ENCODE results near the gene ISLR.

Gene ISLR

DNA sequence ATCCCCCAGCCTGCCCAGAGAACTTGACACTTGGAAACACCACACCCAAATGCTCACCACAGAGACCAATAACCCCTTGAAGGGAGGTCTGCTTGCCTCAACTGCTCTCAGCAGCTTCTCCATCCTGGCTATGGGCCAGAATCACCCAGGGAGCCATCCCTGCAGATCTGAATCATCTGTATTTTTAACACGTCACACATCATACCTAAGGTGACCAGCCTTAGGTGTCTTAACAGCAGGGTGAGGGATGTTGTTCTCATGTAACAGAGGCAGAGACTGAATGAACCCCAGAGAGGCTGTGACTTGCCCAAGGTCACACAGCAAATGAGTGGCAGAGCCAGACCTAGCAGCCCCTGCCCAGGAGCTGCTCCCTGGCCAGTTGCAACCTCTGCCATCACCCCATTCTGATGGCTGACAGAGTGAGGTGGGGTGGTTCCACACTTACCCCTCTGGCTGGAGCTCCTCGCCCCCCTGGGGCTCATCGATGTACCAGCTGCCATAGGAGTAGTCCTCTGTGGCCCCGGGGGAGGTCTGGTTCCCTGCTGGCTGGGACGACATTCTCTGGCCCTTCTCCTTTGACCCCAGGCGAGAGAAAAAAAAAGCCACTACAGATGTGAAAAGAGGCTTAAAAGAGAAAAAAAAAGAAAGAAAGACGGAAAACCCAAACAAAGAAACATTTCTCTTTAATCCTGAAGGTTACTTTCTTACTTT, 28.4 kb downstream of the ISLR start:
- H3K27ac ChIP-seq: no peak overlapping the region
- TF ChIP-seq, protein P1, sequence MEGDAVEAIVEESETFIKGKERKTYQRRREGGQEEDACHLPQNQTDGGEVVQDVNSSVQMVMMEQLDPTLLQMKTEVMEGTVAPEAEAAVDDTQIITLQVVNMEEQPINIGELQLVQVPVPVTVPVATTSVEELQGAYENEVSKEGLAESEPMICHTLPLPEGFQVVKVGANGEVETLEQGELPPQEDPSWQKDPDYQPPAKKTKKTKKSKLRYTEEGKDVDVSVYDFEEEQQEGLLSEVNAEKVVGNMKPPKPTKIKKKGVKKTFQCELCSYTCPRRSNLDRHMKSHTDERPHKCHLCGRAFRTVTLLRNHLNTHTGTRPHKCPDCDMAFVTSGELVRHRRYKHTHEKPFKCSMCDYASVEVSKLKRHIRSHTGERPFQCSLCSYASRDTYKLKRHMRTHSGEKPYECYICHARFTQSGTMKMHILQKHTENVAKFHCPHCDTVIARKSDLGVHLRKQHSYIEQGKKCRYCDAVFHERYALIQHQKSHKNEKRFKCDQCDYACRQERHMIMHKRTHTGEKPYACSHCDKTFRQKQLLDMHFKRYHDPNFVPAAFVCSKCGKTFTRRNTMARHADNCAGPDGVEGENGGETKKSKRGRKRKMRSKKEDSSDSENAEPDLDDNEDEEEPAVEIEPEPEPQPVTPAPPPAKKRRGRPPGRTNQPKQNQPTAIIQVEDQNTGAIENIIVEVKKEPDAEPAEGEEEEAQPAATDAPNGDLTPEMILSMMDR (conservative IDR thresholded peaks at IDR 0.05): no peak
- TF ChIP-seq ZFX (IDR thresholded peaks at IDR 0.05): no peak

DNA sequence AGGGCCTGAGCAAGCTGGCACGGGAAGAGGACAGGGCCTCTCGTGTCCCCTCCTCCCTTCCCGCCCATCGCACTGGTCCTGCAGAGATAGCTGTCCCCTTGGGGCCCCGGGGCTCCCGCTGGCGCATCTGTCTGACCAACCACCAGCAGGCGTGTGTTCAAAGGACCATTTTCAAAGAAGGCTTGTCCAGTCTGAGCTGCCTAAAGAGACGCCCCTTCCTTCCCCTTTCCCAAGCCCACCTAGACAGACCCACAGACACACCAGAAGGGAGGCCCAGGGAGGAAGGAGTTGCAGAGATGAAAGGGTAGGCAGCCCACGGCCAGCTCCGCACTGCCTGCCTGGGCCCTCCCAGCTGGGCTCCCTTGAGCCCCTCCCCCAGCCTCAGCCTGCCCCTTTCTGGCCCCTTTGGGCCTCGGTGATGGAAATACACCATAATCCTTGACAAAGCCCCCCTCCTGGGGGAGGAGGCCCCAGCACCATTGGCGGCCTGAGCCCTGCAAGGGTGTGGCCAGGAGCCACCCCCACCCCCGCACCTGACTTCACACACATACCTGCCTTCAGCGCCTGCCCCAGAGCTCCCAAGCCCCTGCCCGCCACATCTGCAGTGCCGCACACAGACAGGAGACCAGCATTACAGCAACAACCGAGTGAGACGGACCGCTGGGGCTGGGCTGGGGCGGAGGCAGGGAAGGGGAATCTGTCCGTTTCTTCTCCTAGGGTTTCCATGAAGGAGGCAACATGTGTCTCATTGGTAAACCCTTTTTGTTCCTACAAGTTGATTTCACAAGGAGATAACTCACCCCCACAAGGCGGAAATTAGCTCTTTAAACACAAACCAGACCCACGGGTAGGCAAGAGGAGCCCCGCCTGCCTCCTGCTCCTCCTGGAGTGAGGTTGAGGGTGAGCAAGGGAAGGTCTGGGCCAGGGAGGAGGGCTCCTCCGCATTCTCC, 29.2 kb downstream of the ISLR start, which contains the start of gene STRA6:
TSS of gene STRA6 (minus strand) at position 336 of the 950 bp plus-strand sequence. CDS start 520 bp downstream, outside the sequence.
- no peak within 1 kb of the TSS for H3K27ac ChIP-seq
- no peak for TF ChIP-seq ZFX (IDR thresholded peaks at IDR 0.05)

DNA sequence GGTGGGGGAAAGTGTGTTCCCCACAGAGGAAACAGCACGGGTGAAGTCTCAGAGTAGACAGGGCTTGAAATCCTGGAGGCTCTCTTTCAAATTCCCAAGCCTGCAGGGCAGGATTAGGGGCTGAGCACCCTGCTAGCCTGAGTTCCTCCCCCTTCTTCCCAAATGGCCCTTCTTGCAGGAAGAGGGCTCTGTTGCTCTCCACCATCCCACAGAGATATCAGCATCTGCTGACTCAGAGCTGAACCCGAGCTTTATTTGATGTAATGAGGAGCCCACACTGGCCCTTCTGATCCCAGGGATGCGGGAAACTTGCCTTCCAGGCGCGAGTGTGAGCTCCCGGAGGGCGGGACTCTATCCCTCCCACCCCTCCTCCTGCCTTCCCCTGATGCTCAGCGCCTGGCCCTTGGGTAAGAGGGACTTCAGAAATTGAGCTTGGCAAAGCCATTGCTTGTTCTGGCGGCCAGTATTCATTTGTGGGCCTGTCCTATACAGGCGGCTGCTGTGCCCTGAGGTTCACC, 30.5 kb downstream of the ISLR start:
- H3K27ac ChIP-seq: no peak overlapping the region
- TF ChIP-seq, protein P1 (conservative IDR thresholded peaks at IDR 0.05): no peak
- no peak for TF ChIP-seq ZFX (IDR thresholded peaks at IDR 0.05)

DNA sequence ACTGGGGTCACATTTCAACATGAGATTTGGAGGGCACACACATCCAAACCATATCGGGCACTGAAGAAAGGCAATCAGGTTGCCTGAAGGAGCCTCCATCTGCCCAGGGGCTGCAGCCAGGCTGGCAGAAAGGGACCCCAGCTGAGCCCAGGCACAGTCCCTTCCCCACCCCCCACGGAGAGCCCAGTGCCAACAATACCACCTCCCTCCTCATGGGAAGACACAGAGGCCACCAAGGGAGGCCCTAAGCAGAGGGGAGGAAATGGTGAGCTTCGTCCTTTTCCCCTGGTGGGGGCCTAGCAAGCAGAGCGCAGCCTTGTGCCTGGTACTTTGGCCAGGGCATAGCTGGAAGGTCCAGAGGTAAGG, 32.1 kb downstream of the ISLR start:
- no peak overlapping the region for H3K27ac ChIP-seq
- TF ChIP-seq ZFX (IDR thresholded peaks at IDR 0.05): no peak
- TF ChIP-seq, protein P1 (conservative IDR thresholded peaks at IDR 0.05): no peak

DNA sequence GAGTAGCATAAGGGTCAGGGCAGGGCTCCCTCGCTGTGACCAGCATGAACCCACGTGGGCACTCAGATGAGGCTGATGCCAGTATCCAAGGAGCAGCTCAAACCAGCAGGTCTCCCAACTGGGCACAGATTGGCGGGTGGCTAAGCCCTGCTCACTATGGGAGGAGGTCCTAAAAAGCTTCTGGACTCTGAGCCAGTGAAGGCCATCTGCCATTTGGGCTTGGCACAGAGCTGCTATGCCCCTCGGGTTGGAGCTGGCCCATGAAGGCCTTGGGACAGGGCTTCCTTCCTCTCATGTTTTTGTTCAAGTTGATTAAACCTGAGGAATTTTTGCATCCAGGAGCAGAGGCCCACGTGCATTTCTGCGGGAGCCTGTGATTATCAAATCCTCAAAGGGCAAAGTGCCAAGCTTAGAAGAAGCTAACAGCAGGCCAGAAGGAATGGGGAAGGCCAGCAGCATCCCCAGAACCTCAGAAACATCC, 33.3 kb downstream of the ISLR start:
- TF ChIP-seq ZFX (IDR thresholded peaks at IDR 0.05): no peak
- H3K27ac ChIP-seq: no peak overlapping the region

DNA sequence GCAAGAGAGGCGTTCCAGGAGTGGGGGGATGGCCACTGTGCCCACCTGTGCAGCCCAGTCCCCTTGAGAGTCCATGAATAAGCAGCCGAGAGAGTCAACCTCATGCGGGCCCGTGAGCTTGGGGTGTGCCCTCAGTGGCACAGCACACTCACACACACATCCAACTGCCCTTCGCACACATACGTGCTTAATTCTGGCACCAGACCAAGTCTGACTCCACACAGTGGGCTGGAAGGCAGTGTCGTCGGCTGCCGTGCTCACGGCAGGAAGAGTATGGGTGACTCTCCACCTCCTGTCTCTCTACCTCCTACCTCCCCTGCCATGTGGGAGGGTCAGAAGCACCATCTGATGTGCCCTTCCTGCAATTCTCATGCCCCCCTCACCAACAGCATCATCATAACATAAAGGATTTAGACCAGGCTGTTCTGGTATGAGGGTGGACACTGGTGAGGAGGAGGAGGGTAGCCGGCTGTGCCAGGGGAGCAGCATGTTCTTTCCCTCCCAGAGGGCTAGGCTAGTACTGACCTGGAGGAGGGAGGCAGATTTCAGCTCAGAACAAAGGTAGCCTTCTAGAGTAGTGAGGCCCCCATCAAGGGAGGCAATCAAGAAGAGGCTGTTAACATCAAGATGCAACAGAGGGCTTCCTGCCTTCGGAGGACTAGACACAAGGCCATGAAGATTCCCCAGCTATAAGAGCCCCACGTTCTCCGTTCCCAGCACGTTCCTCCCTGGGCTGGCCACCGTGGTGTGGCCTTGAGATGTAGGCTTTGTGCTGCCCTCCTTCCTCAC, 34.3 kb downstream of the ISLR start:
- TF ChIP-seq ZFX (IDR thresholded peaks at IDR 0.05): no peak
- TF ChIP-seq, protein P1 (conservative IDR thresholded peaks at IDR 0.05): no peak

DNA sequence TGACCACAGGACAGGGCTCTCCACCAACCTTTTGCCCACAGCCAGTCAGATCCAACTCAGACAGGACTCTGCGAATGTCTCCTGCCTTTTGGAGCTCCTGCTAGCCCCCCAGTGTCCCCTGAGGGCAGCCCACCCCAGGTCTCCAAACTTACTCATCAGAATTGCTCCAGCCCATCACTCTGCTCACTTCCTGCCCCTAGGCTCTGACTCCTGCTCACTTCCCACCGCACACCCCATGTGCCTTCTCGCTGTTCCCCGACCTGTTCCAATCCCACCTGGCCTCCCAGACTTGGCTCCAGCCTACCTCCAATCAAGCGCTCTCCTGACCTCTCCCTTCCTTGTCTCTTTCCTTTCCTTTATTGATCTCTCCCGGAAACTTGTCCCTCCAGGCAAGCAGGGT, 35.0 kb downstream of the ISLR start:
- TF ChIP-seq, protein P1 (conservative IDR thresholded peaks at IDR 0.05): no peak
- no peak for TF ChIP-seq ZFX (IDR thresholded peaks at IDR 0.05)
- H3K27ac ChIP-seq: no peak overlapping the region

More for the DNA sequence above, 34.3 kb downstream of the ISLR start:
- no peak overlapping the region for H3K27ac ChIP-seq
